ENCODE results near the gene TMEM191B.
"Not testable (repeated sequence)": the region's sequence is repeated elsewhere in the genome, so short reads cannot be mapped to it uniquely, and the experiment has no call there.

DNA sequence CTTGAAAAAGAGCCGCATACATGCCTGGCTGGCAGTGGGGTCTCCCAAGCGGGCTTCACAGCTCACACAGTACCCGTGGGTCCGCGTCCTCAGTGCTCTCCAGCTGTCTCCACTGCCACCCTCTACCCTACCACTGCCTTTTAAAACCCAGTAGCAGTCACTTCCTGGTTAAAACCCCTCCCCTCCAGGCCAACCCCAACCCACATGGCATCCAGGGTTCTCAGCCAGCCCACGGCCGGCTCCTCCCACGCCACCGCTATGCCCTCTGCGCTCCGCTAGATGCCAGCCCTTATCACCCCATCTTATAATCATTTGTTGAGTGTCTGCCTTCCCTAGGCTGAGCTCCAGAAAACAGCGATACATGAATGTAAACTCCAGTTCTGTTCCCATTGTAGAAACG is 47.0 kb downstream of the TMEM191B start:
- not testable (repeated sequence) for TF ChIP-seq CTCF, POLR2A (IDR thresholded peaks at IDR 0.05)

All from upper lobe of left lung (tissue), 4 donors.